NCI-H146 (cell line): ENCODE data around the gene FSTL1.

Source experiments
- DNase-seq: peaks from one replicate; lab custom pipeline; 2025; lab: John Stamatoyannopoulos, UW

FSTL1 gene

GRCh38 chr3:120468635-120469295 is 18.0 kb upstream of the FSTL1 start:
- no peak for DNase-seq

DNA sequence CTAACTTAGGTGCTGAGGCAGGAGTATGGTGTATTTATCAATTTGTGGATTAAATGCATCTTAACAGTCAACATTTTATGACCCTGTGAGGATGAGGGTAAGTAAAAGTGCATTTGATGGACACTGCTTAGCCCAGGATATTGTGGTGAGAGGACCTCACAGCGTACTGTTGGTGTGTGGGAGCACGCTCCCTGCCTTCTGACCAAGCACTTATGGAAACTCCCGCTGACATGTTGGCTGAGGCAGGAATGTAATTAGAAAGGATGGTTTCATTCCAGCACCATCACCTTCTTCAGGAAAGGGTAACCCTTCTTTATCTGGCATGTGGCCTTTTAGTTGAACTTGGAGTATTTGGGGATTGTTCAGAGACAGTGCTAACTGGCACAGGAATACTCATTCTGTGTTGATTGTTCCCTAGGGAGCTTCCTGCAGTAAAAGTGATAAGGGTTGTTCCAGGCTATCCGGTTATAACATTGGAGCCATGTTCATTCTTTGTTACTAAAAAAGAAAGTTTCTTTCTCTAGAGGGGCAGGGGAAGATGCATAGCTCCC is 11.7 kb upstream of the FSTL1 start:
- no peak for DNase-seq

GRCh38 chr3:120461416-120461815 is 10.6 kb upstream of the FSTL1 start:
- DNase-seq: no peak

- no peak for DNase-seq
Observed at GRCh38 chr3:120460862-120461261, 10.1 kb upstream of the FSTL1 start.

GRCh38 chr3:120460181-120460790 is 9.5 kb upstream of the FSTL1 start:
- no peak for DNase-seq

- DNase-seq: no peak
Observed at GRCh38 chr3:120459196-120459595, 8.4 kb upstream of the FSTL1 start.

DNA sequence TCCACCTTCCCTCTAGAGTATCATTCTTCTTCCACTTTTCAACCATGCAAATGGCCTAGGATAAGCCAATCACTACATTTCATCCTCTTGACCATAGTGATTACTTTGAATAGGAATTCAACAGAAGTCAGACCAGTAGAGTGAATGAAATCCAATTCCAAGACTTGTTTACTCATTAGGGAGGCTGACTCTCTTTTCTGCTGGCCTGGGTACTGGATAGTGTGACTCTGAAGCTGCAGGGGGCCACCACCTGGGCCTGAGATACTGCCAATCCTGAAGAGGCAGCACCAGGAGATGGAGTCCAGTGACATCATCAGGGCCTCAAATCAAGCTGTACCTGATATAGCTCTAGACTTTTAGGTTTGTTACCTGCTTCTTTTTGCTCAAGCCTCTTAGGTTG is 7.0 kb upstream of the FSTL1 start:
- no peak for DNase-seq

GRCh38 chr3:120454076-120454689 is 3.4 kb upstream of the FSTL1 start:
- no peak for DNase-seq

DNA sequence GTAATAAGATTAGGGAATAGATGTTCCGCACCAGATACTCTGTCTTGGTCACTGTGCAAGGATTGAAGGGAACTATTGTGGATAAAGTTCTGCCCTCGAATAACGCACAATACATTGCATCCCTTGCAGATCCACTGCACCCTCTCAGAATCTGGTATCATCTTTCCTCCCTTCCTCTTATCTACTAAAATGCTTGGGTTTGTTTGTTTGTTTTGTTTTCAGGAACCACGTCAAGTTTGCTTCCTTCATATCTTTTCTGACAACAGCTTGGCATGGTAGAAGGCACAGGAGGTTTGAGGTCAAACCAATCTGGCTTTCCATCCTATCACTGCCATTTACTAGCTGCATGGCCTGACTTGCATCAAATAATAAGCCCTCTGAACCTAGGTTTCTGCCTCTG is 2.0 kb upstream of the FSTL1 start:
- DNase-seq: no peak

DNA sequence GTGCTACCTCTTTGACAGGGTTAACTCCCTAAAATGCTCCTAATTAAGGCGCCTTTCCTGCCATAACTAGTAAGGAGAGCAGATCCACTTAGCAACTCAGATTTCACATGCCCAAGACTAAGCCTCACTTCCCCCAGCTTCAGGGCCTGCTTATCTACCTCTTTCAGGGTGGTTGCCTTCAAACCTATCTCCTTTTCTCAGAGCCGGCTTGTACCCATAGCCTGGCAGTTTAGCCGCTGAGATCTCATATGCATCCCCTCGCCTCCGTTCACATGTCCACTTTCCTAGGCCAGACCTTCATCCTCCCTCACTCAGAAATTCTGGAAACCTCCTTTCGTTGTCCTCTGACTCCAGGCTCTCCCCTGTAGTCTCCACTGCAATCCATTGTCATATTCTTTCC is 1.0 kb upstream of the FSTL1 start:
- DNase-seq: no peak

- DNase-seq: no peak
Observed at GRCh38 chr3:120451272-120451761, 525 bp upstream of the FSTL1 start.

- peak; percentile 32 for DNase-seq
Observed at GRCh38 chr3:120449701-120450599, 842 bp downstream of the FSTL1 start.

DNA sequence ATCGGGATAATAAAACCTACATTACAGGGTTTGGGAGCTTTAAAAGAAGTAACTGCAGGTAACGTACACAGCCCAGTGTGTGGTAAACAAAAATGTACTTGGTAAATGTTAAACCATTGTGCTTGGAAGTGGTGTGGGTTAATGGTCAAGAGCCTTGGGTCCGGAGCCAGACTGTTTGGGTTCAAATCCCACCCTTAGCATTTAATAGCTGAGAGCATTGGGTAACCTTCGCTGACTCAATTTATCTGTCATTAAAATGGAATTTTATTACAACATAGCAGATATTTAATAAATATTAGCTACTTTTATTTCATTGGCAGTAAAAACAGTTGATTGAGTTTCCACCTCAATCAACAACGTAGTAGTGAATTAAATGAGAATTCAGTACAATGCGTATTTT is 1.5 kb downstream of the FSTL1 start:
- DNase-seq: no peak

GRCh38 chr3:120448756-120449155 is 2.0 kb downstream of the FSTL1 start:
- no peak for DNase-seq

DNA sequence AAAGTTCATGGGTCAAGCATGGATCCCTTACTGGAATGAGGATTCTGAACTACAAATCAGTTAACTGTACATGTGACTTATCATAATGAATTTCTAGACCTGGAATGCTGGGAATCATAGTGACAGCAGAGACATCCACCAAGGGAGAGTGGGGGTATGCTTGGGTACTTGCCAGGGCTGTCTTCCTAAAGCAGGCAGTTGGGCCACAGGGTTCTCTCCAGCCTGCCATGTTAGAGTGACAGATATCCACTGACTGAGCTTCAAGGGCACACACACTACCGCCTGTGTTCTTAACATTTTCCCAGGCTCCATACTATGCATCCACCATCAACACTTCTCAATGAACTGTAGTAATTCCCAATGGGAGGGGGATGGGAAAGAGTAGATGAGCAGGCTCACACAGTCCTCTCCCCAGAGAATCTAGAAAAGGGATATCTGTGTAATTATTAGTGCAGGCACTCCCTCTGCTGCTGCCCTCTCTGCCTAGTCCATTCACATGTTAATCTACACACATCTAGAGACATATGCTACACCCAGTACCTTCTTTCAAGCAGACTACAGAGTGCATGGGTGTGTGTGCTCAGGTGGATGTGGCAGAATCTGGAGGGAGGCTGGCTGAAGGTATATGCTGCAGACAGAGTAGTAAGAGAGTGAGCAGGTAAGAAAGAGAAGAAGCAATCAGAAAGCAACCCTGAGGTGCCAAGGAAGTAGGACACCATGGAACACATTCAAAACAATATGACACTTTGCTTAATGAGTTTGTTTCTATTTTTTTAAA is 3.7 kb downstream of the FSTL1 start:
- DNase-seq: no peak

- no peak for DNase-seq
Observed at GRCh38 chr3:120445654-120446053, 5.1 kb downstream of the FSTL1 start.

- no peak for DNase-seq
Observed at GRCh38 chr3:120443626-120444123, 7.1 kb downstream of the FSTL1 start.

DNA sequence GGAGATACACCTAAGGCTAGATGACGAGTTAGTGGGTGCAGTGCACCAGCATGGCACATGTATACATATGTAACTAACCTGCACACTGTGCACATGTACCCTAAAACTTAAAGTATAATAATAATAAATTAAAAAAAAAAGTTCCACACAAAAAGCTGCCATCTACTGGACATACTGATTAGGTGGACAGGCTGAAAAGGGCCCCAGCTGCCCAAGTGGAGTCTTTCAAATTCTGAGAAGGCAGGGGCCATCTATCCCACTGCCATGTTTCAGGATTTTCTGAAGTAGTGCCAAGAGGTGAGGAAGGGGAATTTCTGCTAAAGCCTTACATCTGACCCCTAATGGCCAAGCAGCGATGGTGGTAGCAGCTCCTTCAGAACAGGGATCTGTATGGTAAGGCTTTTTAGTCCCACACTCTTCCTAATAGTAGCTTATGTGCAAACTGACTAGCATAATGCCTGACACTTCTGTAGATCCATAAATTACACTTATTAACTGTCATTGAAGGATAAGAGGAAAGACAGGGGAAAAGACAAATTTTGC is 7.7 kb downstream of the FSTL1 start:
- DNase-seq: no peak

DNA sequence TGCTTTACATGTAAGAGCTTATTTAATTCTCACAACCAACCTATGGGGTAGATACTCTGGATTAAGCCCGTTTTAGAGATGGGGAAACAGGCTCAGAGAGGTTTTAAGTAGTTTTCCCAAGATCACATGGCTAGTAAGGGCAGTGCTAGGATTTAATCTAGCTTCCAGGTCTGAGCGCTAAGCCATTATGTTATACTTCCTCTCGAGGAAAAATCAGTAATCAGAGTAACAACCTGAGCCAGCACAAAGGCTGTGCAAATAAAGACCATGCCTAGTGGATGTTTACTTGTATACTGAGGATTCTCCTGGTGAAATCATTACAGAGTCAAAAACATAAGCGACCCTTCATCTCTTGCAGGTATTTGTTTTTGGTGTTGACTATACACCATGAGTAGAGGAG is 9.0 kb downstream of the FSTL1 start:
- no peak for DNase-seq

DNA sequence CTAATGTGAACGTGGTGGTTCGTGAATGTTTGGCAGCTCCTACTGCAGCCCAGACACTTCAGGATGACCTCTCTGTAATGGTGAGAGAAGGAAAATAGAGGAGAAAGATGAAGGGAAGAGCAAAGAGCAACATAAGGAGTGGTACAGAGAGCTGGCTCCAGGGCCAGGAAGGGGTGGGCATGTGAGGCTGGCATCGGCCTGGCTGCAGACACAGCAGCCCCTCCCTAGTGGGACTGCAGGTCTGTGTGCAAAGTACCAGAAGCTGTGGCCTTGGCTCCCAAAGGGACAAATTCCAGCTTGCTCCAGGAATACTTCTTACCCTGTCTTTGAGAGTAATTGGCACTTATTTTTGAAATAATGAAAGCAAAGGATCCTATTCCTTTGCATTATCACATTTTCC is 10.0 kb downstream of the FSTL1 start:
- no peak for DNase-seq
